Stimulated activated CD4-positive, alpha-beta T cell treated with anti-CD3 and anti-CD28 coated beads, Interleukin-12 subunit alpha, Interleukin-12 subunit beta, amount 100 ng/mL, for 4 hours (primary cell): ENCODE data around the gene ROCK2.

Experiments used
- DNase-seq: peaks from one replicate; pipeline ENCODE4 v3.0.0-alpha.2; 2020

The ROCK2 gene

DNA sequence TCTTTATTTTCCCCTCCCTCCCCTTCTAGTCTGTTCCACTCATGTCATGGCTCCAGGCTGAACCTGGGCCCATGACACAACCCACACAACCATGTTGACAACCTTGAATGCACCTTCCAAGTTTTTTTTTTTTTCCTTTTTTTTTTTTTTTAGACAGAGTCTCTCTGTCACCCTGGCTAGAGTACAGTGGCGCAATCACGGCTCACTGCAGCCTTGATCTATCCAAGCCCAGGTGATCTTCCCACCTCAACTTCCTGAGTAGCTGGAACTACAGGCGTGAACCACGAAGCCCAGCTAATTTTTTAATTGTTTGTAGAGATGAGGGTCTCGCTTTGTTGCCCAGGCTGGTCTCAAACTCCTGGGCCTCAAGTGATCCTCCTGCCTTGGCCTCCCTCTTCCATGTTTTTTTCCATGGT, 21.9 kb upstream of the ROCK2 start:
- DNase-seq = no peak

DNA sequence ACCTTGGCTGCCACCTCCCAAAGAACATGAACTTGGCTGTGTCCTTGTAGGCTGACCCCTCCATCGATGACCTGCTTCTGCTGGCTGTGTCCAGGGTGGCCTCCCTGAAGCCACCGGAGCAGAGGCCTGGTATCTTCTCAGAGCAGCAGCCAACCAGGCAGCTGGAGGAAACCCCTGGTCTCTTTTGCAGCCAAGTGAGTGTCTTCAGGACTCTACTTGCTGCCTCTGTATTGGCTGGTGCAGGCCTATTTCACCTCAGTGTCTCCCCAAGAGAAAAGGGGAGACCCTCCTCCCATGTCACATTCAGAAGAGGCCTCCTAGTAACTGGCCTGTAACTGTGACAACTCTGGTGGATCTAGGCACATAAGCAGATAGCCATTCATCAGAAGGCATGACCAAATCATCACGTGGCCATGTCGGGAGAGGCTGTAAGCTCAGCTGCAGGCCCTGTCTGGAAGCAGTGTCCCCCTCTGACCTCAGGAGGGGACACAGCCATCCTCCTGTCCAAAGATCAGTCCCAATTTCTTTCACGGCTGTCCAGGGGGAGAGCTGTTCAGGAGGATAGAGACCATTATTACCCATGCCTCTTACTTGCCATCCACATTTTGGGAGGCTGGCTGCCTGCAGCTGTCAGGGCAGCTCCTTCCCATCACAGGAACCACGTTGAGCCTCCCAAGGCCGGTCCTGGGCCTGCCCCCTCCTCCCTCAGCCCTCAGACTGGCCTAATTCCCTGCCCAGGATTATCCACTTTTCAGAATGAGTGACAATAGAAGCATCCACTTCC, 20.9 kb upstream of the ROCK2 start:
- DNase-seq = no peak

DNA sequence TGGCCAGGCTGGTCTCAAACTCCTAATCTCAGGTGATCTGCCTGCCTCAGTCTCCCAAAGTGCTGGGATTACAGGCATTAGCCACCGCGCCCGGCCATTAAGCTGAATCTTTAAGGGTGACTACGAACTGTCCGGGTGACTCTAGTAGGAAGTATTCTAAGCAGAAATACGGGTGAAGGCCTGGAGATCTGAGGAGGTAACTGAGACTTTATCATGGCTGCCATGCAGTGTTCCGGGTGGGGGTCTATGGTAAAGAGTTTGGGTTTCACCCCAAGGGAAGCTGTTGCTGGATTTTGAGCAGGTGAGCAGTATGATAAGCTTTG, 20.1 kb upstream of the ROCK2 start:
- no peak for DNase-seq

DNA sequence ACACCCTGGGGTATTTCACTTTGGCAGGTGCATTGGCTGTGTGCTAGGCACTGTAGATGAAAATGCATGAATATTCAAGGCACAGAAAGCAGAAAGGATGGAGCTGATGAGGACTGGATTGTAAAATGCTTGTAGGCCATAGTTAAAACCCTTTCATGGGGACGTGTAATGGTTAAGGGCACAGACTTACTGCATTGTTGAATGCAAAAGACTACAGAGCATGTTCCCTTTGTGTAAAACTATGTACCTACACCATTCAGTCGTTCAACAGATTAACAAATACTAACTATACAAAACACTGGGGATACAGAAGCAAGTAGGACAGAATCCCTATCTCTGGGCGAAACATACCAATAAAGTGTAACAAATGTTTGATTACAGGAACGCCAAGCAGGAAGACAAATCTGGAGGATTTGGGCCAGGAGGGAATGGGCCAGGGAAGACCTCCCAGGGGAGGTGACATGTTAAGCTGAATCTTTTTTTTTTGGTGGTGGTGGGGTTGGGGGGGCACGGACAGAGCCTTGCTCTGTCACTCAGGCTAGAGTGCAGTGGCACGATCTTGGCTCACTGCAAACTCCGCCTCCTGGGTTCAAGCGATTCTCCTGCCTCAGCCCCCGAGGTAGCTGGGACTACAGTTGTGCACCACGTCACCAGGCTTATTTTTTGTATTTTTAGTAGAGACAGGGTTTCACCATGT, 19.6 kb upstream of the ROCK2 start:
- DNase-seq = no peak

DNA sequence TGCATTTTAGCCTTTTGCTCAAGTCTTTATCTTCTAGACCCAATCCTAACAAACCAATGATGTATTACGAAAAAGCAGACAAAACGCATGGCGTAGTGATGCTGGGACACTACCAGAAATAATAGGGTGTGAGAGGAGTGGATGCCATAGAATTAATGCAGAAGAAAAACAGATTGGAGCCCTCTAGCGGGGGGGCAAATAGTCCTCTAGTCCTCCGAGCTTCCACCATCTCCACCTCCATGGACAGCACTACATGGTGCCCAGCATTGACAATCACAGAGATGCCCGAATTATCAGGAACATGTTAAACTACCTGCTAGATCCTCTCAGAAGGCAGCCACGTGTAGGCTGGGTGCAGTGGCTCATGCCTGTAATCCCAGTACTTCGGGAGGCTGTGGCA, 15.4 kb upstream of the ROCK2 start:
- DNase-seq = no peak

DNA sequence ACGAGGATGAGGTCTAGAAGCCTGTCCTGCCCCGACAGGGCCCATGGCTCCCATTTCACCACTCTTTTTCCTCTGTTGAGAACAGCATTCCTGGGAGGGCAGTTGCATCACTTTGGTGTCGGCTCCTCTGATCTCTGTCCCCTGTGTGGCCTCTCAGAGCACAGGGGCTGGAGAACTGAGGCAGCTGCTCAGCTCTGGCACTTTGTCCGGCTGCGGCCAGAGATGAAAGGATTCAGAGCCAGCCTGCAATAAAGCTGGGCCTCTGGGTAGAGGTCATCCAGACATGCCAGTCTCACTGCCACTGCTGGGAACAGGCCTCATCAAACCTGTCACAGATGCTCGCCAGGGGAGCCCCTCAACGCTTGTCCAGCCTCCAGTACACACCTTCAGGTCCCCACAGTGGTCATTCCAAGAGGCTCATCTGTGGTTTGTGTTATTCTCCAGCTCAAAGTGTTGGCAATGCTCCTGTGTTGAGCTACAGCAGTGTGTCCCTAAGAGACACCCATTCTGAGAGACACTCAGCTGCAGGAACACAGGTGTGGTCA, 13.1 kb upstream of the ROCK2 start:
- DNase-seq = no peak

DNA sequence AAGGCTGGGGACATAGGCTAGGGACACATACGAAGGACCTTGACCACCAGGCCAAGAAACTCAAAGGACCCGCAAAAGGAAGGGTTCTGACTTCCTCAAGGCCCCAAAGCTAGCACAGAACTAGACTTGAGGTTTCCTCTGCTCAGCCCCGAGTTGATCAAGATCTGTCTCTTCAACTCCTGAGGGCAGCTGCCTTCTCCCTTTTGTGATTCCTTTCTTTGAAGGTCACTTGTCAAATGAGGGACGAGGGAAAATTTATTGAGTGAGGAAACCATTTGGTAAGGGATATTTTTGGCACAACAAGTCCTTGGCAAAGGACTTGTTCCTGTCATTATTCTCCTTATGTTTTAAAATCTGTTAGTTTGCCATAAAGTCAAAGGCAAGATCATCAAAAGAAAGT, 12.3 kb upstream of the ROCK2 start:
- DNase-seq = no peak

DNA sequence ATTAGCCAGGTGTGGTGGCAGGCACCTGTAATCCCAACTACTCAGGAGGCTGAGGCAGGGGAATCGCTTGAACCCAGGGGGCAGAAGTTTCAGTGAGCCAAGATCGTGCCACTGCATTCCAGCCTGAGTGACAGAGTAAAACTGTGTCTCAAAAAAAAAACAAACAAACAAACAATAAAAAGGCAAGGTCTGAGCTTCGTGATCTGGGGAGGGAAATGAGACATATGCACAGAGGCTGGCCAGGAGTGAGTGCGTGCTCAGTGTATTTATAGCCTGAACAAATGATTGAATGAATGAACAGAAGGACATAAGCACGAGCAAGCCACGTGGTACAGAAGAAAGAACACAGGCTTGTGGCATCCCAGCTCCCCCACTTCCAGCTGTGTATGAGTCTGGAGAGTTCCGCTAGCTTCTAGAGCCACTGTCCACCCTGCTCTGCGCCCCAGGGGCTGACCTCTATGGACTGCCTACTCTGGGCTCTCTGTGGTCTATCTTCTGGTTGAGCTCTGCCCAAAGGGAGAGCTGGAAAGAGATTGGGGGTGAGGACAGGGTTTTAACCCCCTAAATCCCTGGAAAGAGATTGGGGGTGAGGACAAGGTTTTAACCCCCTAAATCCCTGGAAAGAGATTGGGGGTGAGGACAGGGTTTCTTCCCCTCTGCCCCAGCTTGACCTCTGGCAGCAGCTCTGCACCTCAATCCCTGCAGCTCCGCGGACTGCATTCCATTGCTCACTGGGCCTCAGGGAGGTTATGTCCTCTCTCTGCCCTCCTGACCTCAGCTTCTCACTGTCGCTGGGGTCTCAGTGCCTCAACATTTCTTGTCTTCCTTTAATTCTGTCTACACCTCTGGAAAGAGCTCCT, 11.0 kb upstream of the ROCK2 start:
- no peak for DNase-seq

DNA sequence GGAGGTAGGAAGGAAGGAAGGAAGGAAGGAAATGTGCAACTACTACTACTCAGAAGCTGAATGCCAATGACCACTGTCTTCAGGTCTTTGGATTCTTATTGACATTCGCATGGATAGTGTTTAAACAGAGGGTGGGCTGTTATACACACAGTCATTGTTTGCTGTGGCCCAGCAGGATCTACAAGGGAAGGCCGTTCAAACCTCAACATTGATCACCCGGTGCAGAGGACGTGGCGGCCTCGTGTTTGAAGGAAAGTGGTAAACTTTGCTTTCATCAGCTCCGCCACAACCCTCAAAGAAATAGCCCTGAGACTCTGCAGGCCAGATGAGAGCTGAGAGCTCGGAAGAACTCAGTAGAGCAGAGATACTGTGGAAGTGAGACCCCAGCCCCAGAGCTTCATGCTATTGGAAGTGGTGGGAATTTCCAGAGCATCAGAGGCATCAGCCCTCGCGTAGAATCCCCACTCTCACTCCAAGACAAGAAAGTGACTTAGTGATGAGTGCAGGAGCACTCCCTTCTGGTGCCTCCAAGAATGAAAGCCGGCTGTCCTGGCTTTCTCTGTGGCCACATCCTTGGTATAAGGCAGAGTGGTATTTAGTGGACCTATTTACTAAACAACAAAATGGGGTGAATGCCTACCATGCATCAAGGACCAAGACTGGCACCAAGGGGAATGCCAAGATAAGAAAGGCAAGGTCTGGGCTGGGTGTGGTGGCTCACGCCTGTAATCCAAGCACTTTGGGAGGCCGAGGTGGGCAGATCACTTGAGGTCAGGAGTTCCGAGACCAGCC, 10.1 kb upstream of the ROCK2 start:
- DNase-seq = no peak

DNA sequence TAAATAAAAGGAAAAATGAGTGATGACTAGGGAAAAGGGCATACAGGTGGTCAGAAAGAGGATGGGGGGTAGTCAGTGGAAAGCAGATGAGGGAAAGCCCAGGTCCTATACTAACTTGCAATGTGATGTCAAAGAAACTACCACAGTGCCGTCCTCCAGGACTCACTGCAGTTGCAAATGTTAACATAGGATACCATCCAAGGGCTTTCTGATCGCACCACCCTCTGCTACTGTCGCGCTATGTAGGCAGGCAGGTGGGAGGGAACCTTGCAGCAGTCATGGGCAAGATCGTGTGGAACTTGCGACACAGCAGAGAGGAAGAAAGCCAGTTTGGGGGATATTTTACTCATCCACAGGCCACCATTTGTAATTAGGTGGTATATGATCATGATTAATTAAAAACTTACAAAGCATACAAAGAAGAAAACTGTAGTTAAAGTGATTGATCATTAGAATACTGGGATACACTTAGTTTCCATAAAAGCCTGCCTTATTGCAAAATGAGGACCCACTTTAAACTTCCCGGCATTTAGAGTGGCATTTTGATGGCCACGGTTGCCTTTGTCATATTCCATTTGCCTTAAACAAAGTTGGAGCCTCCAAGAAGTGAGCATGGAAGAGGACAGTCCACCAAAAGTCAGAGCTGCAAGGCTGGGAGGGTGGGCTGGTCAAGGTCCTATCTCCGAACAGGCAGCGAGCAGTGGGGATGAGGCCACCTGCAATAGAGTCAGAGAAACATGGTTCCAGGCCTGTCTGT, 8.5 kb upstream of the ROCK2 start:
- no peak for DNase-seq

DNA sequence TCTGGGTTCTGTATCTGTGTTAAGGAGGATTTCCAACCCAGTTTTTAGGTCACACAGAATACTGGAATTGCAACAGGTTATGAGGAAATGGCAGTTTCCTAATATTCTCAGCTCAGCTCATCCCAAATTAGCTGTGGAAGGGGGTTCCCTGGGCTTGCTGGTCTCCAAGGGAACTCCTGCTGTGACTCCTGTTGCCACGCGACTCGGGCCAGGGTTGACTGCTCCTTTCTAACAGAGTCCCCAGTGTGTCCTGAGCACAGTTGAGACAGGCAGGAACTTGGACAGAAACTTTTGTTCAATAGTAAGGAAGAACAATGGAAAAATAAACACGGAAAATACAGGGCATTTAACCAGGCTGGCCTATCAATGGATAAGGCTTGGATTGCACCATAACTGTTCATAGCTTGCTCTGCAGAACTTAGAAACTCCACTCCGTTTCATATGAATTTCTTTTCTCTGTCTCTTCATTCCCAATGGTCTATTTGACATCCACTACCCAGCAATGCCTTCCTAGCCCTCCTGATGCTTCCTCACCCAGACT, 3.8 kb upstream of the ROCK2 start:
- DNase-seq = no peak

DNA sequence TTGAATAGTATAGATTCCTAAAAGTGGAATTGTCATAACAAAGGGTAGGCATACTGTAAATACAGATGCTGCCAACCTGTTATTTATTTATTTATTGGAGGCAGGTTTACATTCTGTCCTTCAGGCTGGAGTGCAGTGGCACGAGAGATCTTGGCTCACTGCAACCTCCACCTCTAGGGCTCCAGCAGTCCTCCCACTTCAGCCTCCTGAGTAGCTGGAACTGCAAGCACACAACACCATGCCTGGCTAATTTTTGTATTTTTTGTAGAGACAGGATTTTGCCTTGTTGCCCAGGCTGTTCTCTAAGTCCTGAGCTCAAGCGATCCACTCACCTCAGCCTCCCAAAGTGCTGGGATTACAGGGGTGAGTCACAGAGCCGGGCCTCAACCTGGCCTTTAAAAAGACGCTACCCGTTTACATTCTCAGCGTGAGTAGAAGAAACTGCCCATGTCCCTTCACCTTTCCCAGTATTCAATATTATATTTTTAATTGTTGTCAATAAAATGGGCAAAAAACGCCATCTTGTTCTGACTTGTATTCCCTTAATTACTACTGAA, 3.0 kb upstream of the ROCK2 start:
- no peak for DNase-seq

DNA sequence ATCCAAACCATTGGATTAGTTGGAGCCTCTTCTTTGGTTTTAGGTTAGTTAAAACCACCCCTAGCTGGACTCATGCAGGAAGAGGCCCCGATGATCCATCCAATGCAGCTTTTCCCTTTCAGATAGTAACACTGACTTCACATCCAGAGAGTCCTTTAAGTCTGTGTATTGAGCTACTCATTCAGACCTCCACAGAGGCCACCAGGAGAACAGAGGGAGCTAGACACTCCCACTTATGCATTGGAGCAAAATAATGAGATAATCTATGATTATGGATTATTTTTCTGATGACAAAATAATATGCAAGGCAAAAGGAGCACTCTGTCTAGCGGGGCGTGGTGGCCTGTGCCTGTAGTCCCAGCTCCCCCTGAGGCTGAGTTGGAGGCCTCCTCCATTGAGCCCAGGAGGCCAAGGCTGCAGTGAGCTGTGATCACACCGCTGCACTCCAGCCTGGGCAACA, 1.6 kb upstream of the ROCK2 start:
- no peak for DNase-seq

DNA sequence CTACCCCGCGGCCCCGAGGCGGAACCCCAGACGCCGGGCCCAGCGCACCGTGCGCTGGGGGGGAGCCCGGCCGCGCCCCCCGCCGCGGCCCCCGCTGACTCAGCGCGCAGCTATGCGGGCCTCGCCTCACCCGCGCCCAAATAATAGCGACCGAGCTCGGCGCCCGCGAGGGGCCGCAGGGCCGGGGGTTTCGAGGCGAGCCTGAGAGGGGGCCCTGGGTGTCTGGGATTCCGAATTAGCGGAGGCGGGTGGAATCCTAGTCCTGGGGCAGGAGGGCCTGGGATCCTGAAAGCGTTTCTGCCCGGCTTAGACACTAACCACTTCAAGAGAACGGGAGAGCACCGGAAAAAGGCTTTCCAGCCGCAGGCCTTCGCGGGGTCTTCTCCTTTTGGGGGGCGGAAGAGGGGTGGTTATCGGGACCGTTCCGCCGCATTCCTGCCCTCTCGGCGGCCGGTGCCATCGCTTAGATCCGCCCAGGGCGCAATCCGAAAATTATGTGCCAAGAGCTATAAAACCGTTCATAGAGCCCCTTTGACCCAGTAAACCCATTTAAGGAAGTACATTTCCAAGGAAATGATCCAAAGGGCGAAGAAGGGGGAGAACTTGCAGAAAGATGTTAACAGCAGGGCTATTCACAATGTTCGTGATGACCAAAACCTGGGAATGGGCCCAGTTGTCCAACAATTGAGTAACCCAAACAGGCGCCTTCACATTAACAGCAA, 681 bp upstream of the ROCK2 start:
- DNase-seq = no peak

DNA sequence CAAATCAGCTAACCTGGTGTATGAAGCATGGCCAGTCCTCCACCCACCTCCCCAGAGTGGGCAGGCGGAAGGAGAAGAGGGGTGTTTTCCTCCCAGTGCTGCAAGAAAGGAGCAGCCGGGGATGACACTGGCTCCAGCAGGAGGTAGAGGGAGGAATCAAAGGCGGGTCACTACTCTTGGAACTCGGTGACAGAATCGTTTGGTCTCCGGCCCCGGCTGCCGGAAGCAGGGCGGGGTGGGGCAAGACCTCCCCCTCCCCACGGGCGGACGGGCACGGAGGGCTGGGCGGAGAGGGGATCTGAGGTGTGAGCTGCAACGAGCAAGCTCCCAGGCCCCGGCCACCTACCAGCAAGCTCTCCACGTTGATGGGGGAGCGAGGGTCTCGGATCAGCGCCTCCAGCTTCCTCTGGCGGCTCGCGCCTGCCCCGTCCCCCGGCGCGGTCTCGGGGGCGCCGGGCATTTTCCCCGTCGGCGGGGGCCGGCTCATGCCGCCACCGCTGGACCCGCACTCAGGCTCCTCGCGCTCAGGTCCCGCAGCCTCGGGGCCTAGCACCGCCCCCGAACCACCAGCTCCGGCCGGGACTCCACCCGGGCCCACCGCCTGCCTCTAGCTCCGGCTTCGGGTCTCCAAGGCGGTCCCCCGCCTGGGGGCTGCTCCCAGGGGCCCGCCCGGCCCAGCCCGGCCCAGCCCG, 640 bp downstream of the ROCK2 start:
- DNase-seq = peak; percentile 22

DNA sequence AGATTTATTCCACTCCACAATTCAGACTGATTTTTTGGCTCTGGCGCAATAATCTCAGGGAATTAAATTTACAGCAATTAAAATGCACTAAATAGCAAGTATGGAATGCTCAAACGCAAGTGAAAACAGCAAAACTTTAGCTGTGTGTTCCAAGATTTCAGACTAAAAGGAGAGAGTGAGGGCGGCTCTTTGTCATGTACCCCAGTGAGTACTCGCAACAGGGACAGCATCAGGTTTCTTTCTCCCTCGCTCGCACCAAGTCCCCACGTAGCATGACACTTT, 1.1 kb downstream of the ROCK2 start:
- DNase-seq = no peak

DNA sequence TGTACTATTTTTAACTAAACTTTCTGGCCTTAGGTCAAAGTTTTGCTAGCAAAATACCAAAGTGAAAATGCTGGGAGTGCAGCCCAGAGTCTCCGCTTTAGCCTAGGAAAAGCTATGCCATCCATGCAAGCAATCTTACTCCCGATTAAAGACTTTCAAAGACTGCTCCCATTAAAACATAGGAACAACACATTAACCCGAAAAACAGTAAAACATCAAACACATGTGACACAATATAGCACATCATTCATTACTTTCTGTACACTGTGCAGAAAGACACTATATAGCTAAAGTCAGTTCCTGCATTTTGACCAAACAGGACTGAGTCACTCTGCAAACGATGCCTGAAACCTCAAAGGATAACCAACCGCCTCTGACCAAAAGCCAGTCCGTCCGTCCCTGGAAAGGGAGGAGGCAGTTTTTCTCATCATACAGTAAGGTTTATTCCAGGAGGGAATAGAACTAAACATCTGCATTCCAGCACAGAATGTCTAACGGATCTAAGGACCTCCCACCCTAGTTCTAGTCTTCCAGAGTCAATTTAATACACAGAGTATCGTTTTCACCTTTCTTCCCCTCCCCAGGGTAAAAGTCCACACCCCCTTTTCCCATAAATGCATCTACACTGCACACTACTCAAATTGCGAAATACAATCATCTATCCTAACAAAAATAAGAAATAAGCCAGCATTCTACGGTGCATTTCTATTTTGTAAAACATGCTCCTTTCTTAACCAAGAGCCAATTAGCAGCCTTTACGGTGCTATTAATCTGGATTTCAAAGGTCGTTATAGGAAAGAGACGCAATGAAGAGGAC, 1.7 kb downstream of the ROCK2 start:
- DNase-seq = no peak

DNA sequence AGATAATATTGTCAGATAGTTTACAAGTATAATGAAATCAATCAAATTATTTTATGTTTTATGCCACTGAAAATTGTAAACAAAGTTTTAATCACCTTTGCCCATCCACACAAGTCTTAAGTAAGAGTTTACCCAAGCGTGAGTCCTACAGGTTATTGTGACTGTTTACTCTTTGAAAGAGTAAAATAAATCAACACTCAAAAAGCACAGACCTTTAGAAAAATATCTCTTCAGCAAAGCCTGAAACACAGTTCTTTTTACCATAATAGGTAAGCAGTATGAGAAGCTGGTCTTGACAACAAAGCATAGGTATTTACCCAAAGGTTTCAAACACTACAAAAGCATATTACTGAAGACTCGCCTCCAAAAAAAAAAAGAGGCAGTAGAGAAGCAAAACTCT, 3.7 kb downstream of the ROCK2 start:
- no peak for DNase-seq

DNA sequence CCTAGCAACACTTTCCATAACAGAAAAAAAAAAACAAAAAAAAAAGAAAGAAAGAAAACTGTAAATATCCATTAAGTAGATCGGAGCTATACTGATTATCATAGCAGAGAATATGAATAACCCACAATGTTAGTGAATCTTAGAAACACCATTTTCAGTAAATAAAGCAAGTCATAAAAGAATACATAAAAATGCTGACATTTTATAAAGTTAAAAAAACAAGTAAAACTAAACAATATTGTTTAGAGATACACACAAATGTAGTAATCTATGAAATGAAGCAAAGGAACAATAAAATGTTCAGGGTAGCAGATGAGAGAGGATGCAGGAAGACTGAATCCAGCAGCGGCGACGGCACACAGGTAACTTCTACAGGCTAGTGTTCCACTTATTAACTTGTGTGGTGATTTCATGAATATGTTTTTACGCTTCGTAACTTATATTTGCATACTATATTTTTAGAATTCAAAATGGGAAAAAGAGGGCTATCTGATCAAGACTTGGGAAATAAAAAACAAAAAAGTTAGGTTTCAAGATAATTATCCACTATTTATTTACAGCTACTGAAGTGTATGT, 4.8 kb downstream of the ROCK2 start:
- no peak for DNase-seq
